ENCODE measurements around the gene AGA. TPM values are rescaled to one million over a fixed set of nuclear protein-coding genes. Genes with fewer than 3 reads are reported as not detected.

The AGA gene
- polyA plus RNA-seq, 1 of the 3 experiments (the other 2 are of a cell fraction), result 36.8 TPM

- no peaks in the 10 kb centered on the region for H3K79me2 ChIP-seq (ENCODE audit: insufficient read depth)
- H3K36me3 ChIP-seq (replicated peaks in 1 of 2; ENCODE audit: control insufficient read depth in 1 of 2, insufficient read depth in 2 of 2, low read length in 1 of 2), result no peaks in the 10 kb centered on the region
- TF ChIP-seq RCOR1 (IDR thresholded peaks at IDR 0.05; ENCODE audit: low read length) (no peak), YY1 (IDR thresholded peaks at IDR 0.05; ENCODE audit: low read depth) (no peak), GABPA (IDR thresholded peaks at IDR 0.05; ENCODE audit: low read depth) (no peak), REST (IDR thresholded peaks at IDR 0.05; ENCODE audit: low read depth, low read length) (no peak)
- H3K27ac ChIP-seq (ENCODE audit: low read depth in 2 of 2, low read length in 1 of 2), result no peak overlapping the region
- H3K9ac ChIP-seq, result no peak overlapping the region
- WGBS (ENCODE audit: low lambda C conversion rate), result 84% methylated on average over 7 of the region's 13 CpGs
- H4K20me1 ChIP-seq (ENCODE audit: insufficient read depth), result no peaks in the 10 kb centered on the region
- ChIA-PET CTCF (no interaction called here), POLR2A (no interaction called here)
- no peaks in the 10 kb centered on the region; a peak in 1 of 4 replicates for H3K4me1 ChIP-seq (ENCODE audit: control insufficient read depth in 1 of 2, insufficient read depth in 2 of 2, low read depth in 1 of 2, low read length in 1 of 2)
- H3K9me3 ChIP-seq, result no peaks in the 10 kb centered on the region
- no peak overlapping the region for H2AFZ ChIP-seq (ENCODE audit: low read depth)
- no peaks in the 10 kb centered on the region for H3F3A ChIP-seq (replicated peaks; ENCODE audit: insufficient read depth)
- no peaks in the 10 kb centered on the region for H3K9me2 ChIP-seq
- no peaks in the 10 kb centered on the region for H3K27me3 ChIP-seq (ENCODE audit: insufficient read depth)
- no peak overlapping the region for H3K4me3 ChIP-seq (ENCODE audit: low read depth in 2 of 2, low read length in 1 of 2)
- DNase-seq, result no peak
- no peak overlapping the region for H3K4me2 ChIP-seq
These were observed 60.4 kb downstream of the AGA start for GRCh38 chr4:177381762-177382310.

Other genes starting within 250 kb of the AGA start
- 3.3 and 3.6 TPM in 2 replicates for gene NEIL3, start 132.6 kb downstream of the AGA start, polyA plus RNA-seq (2012; rRNA removed)

Measured in SK-N-SH (cell line).